CD4-positive, CD25-positive, alpha-beta regulatory T cell (primary cell): ENCODE results near the gene AOAH. TPM values are rescaled to one million over a fixed set of nuclear protein-coding genes. Genes with fewer than 3 reads are reported as not detected.
A peak's percentile ranks its signal among the peaks of the same experiment; 100 is the strongest.

Source experiments
- ATAC-seq, 2 donors: fragments of 150-1000 bp; cut with Tn5 transposase; one replicate each; pipeline ENCODE4 v1.10.0; 2021; ENCODE audit warnings: low read depth in 2 of 2, moderate number of reproducible peaks in 2 of 2, moderate library complexity in 1 of 2
- DNase-seq, 3 donors: peaks; one replicate each; pipeline versions ENCODE4 v3.0.0 to v3.0.0-alpha.2; 2012 to 2022; ENCODE audit warnings: mixed read lengths in 1 of 3
- H3K27ac ChIP-seq: one replicate; pipeline ENCODE4 v1.7.0; 2013; ENCODE audit warnings: mild to moderate bottlenecking, low read length; ENCODE audit not compliant: insufficient read depth, poor library complexity, severe bottlenecking
- H3K27me3 ChIP-seq: one replicate; pipeline ENCODE4 v1.7.0; 2013; ENCODE audit warnings: low read length; ENCODE audit not compliant: control insufficient read depth, insufficient read depth
- H3K36me3 ChIP-seq: one replicate; pipeline ENCODE4 v1.7.0; 2013; ENCODE audit warnings: mild to moderate bottlenecking, low read length, moderate library complexity; ENCODE audit not compliant: control insufficient read depth, insufficient read depth
- H3K4me1 ChIP-seq: 2 replicates; pipeline ENCODE4 v1.7.0; 2013; ENCODE audit warnings: mild to moderate bottlenecking, low read length; ENCODE audit not compliant: insufficient read depth, control insufficient read depth, poor library complexity, severe bottlenecking
- H3K4me3 ChIP-seq: one replicate; pipeline ENCODE4 v1.7.0; 2013; ENCODE audit warnings: low read depth, mild to moderate bottlenecking, low read length, moderate library complexity
- H3K9me3 ChIP-seq, 2 experiments: 1 replicate in 1 of 2; 2 replicates in 1 of 2; pipeline ENCODE4 v1.7.0; 2013; ENCODE audit warnings: low read length in 2 of 2, mild to moderate bottlenecking in 1 of 2, moderate library complexity in 1 of 2; ENCODE audit not compliant: control insufficient read depth in 2 of 2
- H3K27ac Mint-ChIP-seq, 3 donors: one replicate each; pipeline ENCODE4 v1.8.0; 2020 to 2022; ENCODE audit warnings: mild to moderate bottlenecking in 3 of 3, mixed read lengths in 3 of 3, moderate library complexity in 2 of 3
- H3K27me3 Mint-ChIP-seq: one replicate; pipeline ENCODE4 v1.8.0; 2022; ENCODE audit warnings: mild to moderate bottlenecking, mixed read lengths
- H3K36me3 Mint-ChIP-seq: one replicate; pipeline ENCODE4 v1.8.0; 2020; ENCODE audit warnings: mixed read lengths
- H3K4me1 Mint-ChIP-seq, 4 donors: one replicate each; pipeline ENCODE4 v1.8.0; 2020 to 2022; ENCODE audit warnings: mixed read lengths in 4 of 4, mild to moderate bottlenecking in 1 of 4
- H3K4me3 Mint-ChIP-seq, 4 donors: one replicate each; pipeline ENCODE4 v1.8.0; 2020 to 2022; ENCODE audit warnings: mild to moderate bottlenecking in 4 of 4, mixed read lengths in 4 of 4, moderate library complexity in 3 of 4
- H3K9me3 Mint-ChIP-seq, 7 donors: one replicate each; pipeline ENCODE4 v1.8.0; 2020 to 2022; ENCODE audit warnings: mixed read lengths in 7 of 7, mild to moderate bottlenecking in 3 of 7, moderate library complexity in 2 of 7
- polyA plus RNA-seq, 4 donors: library from polyadenylated mRNA; unstranded; fragments of 300-500 nt; fragmentation: Illumina TruSeq; gene quantifications; one replicate each; pipeline ENCODE4 v1.2.3, GENCODE V29; 2021
- total RNA-seq: library from RNA; stranded (reverse); gene quantifications from one replicate; pipeline ENCODE4 v1.2.3, GENCODE V29; 2022

The AOAH gene
- total and polyA plus RNA-seq, 5 donors from 2014 or later, result 0.46 to 5.7 (median 1.5) TPM

DNA sequence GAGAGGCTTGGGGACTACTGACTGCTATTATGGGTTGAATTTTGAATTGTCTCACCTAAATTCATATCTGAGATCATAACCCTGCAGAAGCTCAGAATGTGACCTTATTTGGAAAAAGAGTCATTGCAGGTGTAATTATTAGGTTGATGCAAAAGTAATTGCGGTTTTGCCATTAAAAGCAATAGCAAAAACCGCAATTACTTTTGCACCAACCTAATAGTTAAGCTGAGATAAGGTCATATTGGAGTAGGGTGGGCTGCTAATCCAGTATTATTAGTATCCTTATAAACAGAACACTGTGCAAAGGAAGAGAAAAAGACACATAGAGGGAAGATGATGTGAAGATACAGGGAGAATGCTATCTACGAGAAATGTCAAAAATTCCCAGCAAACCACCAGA is 82.3 kb downstream of the AOAH start:
- peak overlapping the region in 2 of 3 donors; percentile 77 to 92 for H3K27ac Mint-ChIP-seq
- H3K36me3 Mint-ChIP-seq, result no peaks in the 10 kb centered on the region
- Histone ChIP-seq H3K27ac (no peak overlapping the region), H3K27me3 (no peaks in the 10 kb centered on the region), H3K4me1 (peaks cover 28% of the 10 kb centered on the region), H3K9me3 (no peaks in the 10 kb centered on the region), H3K4me3 (no peak overlapping the region), H3K36me3 (no peaks in the 10 kb centered on the region)
- peaks cover 3 to 52% (median 24%) of the 10 kb centered on the region in 4 donors for H3K4me1 Mint-ChIP-seq
- H3K4me3 Mint-ChIP-seq, result peak overlapping the region in 1 of 4 donors; percentile 17
- H3K27me3 Mint-ChIP-seq, result no peaks in the 10 kb centered on the region
- ATAC-seq, result no peak
- peaks cover 0 to under 1% (median 0%) of the 10 kb centered on the region in 7 donors for H3K9me3 Mint-ChIP-seq
- no peak for DNase-seq

DNA sequence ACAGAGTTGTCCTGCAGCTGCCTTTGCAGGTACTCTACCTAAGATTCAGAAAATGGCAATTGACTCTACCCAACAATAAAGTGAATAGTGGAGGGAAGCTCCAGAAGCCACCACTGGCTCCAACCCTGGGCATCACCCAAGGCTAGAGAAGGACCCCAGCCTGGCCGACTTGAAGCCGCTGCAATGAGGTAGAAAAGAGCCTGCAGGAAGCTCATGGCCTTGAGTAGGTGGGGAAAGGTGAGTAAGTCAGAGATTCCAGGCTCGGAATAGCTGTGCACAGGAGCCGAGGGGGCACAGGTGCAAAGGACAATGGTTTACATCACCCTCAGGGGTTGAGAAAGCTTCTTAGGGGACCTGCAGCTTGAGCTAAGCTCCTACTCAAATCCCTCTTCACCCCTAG is 83.6 kb downstream of the AOAH start:
- Mint-ChIP-seq H3K4me1 (peaks cover 3 to 54% (median 24%) of the 10 kb centered on the region in 4 donors), H3K4me3 (peak overlapping the region in 2 of 4 donors; percentile 4 to 19), H3K27me3 (no peaks in the 10 kb centered on the region), H3K36me3 (no peaks in the 10 kb centered on the region), H3K27ac (peak overlapping the region; percentile 86 to 92 (median 92)), H3K9me3 (no peaks in the 10 kb centered on the region)
- ATAC-seq (no peak), DNase-seq (no peak)
- Histone ChIP-seq H3K27ac (no peak overlapping the region), H3K4me1 (peaks cover 28% of the 10 kb centered on the region), H3K9me3 (no peaks in the 10 kb centered on the region), H3K27me3 (no peaks in the 10 kb centered on the region), H3K4me3 (no peak overlapping the region), H3K36me3 (no peaks in the 10 kb centered on the region)

DNA sequence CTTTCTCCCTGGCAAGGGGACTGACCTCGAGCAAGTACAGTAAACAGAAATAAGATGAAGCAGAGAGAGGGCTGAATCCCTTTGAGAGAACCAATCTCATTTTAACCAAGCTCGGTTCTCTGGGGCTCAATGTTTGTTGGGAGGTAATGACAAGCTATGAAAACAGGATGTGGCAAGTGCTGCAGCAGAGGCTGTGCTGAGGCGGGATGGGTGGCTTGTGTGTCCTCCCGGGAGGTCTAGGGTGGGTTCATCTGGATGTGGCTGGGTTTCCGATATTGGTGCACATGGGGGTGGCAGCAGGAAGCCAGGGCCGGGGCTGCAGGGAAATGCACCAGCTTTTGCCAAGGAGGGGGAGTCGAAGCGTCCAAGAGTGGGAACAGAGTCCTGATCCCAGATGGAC is 84.5 kb downstream of the AOAH start:
- DNase-seq (peak in 2 of 3 donors; percentile 51 to 82), ATAC-seq (peak; percentile 80 to 89)
- H3K9me3 Mint-ChIP-seq, result no peaks in the 10 kb centered on the region
- Histone ChIP-seq H3K4me3 (peak overlapping the region; percentile 66), H3K27ac (peak overlapping the region; percentile 26), H3K36me3 (no peaks in the 10 kb centered on the region), H3K9me3 (no peaks in the 10 kb centered on the region), H3K4me1 (peaks cover 28% of the 10 kb centered on the region), H3K27me3 (no peaks in the 10 kb centered on the region)
- peak overlapping the region in 2 of 4 donors; percentile 62 to 85 for H3K4me3 Mint-ChIP-seq
- no peaks in the 10 kb centered on the region for H3K27me3 Mint-ChIP-seq
- peak overlapping the region; percentile 67 to 92 (median 86) for H3K27ac Mint-ChIP-seq
- peaks cover 3 to 52% (median 24%) of the 10 kb centered on the region in 4 donors for H3K4me1 Mint-ChIP-seq
- H3K36me3 Mint-ChIP-seq, result no peaks in the 10 kb centered on the region

DNA sequence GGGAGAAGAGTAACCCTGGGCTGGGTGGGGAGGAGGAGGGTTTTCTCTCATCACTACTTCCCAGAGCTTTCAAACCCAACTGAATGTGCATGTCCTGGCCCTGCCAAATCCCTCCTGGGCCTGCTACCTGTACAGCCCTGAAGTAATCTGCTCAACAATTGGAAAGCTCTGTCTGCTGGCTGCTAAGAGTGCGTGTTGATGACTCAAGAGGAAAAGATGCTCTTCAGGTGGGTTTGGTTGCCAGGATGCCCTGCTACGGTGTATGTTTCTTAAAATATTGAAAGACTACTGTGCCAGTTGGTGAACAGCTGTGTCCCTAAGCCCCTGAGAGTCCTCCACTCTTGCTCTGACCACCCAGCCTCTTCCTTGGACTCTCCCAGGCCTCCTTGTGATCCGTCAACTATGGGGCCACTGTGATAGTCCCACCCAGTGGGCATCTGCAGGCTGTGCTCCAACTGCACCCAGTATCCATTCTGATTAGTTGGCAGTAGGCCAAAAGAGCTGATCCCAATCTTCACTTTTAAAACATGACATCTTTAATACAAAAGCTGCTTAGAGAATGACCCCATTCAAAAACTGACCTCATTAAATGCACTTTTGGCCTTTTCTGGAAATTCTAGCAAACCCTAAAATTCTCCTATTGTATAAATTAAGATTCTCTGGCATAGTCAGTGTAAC is 85.6 kb downstream of the AOAH start:
- Mint-ChIP-seq H3K4me3 (peak overlapping the region in 2 of 4 donors; percentile 27 to 49), H3K4me1 (peaks cover 3 to 52% (median 24%) of the 10 kb centered on the region in 4 donors), H3K9me3 (no peaks in the 10 kb centered on the region), H3K36me3 (no peaks in the 10 kb centered on the region), H3K27ac (peak overlapping the region; percentile 86 to 92 (median 89)), H3K27me3 (no peaks in the 10 kb centered on the region)
- peak overlapping the region; percentile 34 for H3K27ac ChIP-seq
- no peak for DNase-seq
- no peaks in the 10 kb centered on the region for H3K36me3 ChIP-seq
- H3K4me3 ChIP-seq, result peak overlapping the region; percentile 66
- no peaks in the 10 kb centered on the region for H3K9me3 ChIP-seq
- no peaks in the 10 kb centered on the region for H3K27me3 ChIP-seq
- H3K4me1 ChIP-seq, result peaks cover 28% of the 10 kb centered on the region
- ATAC-seq, result no peak

DNA sequence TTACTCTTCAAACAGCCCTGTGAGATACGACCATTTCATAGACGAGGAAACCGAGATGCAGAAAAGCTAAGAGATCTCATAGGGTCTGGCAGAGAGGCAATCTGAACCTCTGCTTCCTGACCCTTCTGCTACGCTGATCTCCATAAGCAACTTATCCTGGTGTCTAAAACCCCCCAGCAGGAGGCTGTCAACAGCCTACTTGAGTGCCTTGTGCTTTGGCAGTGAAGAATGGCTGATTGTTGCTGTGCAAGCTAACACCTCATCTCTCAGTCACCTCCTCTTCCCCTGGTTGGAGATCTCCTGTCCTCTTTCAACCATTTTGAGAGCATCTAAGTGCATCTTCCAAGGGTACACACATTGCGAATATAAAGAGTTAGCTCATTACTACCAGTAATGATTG is 86.2 kb downstream of the AOAH start:
- H3K9me3 ChIP-seq, result no peaks in the 10 kb centered on the region
- no peaks in the 10 kb centered on the region for H3K36me3 ChIP-seq
- no peaks in the 10 kb centered on the region for H3K36me3 Mint-ChIP-seq
- H3K4me1 Mint-ChIP-seq, result peaks cover 3 to 52% (median 23%) of the 10 kb centered on the region in 4 donors
- H3K27me3 ChIP-seq, result no peaks in the 10 kb centered on the region
- H3K9me3 Mint-ChIP-seq, result no peaks in the 10 kb centered on the region
- H3K4me1 ChIP-seq, result peaks cover 28% of the 10 kb centered on the region
- DNase-seq, result peak in 1 of 3 donors; percentile 3
- H3K27ac ChIP-seq, result no peak overlapping the region
- peaks cover 3% of the 10 kb centered on the region for H3K27me3 Mint-ChIP-seq
- no peak overlapping the region for H3K4me3 Mint-ChIP-seq
- ATAC-seq, result no peak
- H3K4me3 ChIP-seq, result no peak overlapping the region
- peak overlapping the region in 2 of 3 donors; percentile 86 to 92 for H3K27ac Mint-ChIP-seq

DNA sequence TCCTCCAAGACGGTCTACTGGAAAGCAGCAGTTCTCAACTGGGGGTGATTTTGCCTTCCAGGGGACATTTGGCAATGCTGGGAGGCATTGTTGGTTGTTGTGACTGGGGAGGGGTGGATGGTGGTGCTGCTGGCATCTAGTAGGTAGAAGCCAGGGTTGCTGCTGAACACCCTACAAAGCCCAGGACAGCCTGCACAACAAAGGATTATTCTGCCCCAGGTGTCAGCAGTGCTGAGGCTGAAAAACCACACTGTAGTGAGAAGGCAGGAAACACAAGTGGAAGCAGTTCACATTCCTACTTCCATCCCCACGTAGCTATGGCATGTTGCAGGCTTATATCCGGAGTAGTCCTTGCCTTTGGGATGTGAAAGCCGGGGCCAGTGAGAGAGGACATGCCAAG is 86.9 kb downstream of the AOAH start:
- H3K36me3 Mint-ChIP-seq, result no peaks in the 10 kb centered on the region
- ATAC-seq, result no peak
- peaks cover 3 to 52% (median 23%) of the 10 kb centered on the region in 4 donors for H3K4me1 Mint-ChIP-seq
- H3K27me3 ChIP-seq, result no peaks in the 10 kb centered on the region
- H3K4me1 ChIP-seq, result peaks cover 28% of the 10 kb centered on the region
- no peaks in the 10 kb centered on the region for H3K9me3 ChIP-seq
- H3K9me3 Mint-ChIP-seq, result no peaks in the 10 kb centered on the region
- no peak overlapping the region for H3K4me3 ChIP-seq
- H3K27me3 Mint-ChIP-seq, result peaks cover 4% of the 10 kb centered on the region
- no peak overlapping the region for H3K27ac ChIP-seq
- no peaks in the 10 kb centered on the region for H3K36me3 ChIP-seq
- peak overlapping the region in 1 of 4 donors; percentile 19 for H3K4me3 Mint-ChIP-seq
- H3K27ac Mint-ChIP-seq, result peak overlapping the region in 2 of 3 donors; percentile 13 to 92
- no peak for DNase-seq

DNA sequence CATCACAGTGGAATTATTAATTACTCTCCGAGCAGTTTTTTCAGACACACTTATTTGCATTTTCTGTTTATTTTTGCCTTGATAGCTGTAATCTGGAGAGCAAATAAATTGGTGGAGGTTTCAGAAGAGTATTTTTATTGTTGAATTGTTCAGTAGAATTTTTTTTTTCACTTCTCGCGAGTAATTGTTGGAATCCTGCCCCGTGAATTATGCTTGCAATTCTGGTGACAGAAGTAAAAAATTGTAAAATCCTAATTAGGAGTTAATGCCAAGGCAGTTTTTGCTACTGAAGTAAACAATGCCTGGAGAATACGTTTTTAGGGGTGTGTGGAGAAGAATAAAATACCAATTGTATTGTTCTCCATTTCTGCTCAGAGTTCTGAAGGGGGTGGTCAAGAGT is 88.2 kb downstream of the AOAH start:
- H3K9me3 Mint-ChIP-seq, result no peaks in the 10 kb centered on the region
- no peaks in the 10 kb centered on the region for H3K36me3 Mint-ChIP-seq
- H3K27me3 Mint-ChIP-seq, result peaks cover 9% of the 10 kb centered on the region
- peaks cover 0 to 45% (median 19%) of the 10 kb centered on the region in 4 donors for H3K4me1 Mint-ChIP-seq
- no peaks in the 10 kb centered on the region for H3K9me3 ChIP-seq
- ATAC-seq (no peak), DNase-seq (no peak)
- no peak overlapping the region for H3K4me3 Mint-ChIP-seq
- no peak overlapping the region for H3K4me3 ChIP-seq
- peaks cover 28% of the 10 kb centered on the region for H3K4me1 ChIP-seq
- H3K27ac Mint-ChIP-seq, result no peak overlapping the region
- no peaks in the 10 kb centered on the region for H3K27me3 ChIP-seq
- no peaks in the 10 kb centered on the region for H3K36me3 ChIP-seq
- no peak overlapping the region for H3K27ac ChIP-seq

DNA sequence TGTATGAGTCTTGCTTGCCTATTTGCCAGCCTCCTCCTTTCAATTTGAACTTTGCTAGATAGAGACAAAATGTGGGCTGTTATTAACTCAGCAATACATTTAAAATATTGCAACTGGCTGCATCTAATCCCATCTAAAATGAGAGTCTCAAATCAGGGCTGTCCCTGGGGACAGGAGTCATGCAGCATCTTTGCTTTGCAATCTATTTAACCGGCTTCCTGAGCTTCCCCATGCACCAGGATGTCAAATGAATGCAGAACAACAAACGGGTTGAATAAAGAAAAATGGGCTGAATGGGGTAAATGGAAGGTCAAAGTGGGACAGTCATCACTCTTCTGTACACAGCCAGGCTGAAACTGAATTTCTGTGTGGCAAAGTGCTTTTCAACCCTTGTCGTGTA is 89.2 kb downstream of the AOAH start:
- Histone ChIP-seq H3K27me3 (no peaks in the 10 kb centered on the region), H3K36me3 (no peaks in the 10 kb centered on the region), H3K4me1 (peaks cover 21% of the 10 kb centered on the region), H3K4me3 (no peak overlapping the region), H3K27ac (no peak overlapping the region), H3K9me3 (no peaks in the 10 kb centered on the region)
- H3K27me3 Mint-ChIP-seq, result peaks cover 9% of the 10 kb centered on the region
- ATAC-seq, result no peak
- no peak overlapping the region for H3K4me3 Mint-ChIP-seq
- no peaks in the 10 kb centered on the region for H3K9me3 Mint-ChIP-seq
- DNase-seq, result no peak
- H3K4me1 Mint-ChIP-seq, result peaks cover 0 to 35% (median 17%) of the 10 kb centered on the region in 4 donors
- peak overlapping the region in 1 of 3 donors; percentile 49 for H3K27ac Mint-ChIP-seq
- no peaks in the 10 kb centered on the region for H3K36me3 Mint-ChIP-seq
